ENCODE results near the gene HOXB6. TPM values are rescaled to one million over a fixed set of nuclear protein-coding genes. Genes with fewer than 3 reads are reported as not detected.
A peak's percentile ranks its signal among the peaks of the same experiment; 100 is the strongest.

Gene HOXB6
- total RNA-seq, 1 donor from 2014 or later: 0.92 TPM

GRCh38 chr17:48567209-48567608 is 37.6 kb downstream of the HOXB6 start:
- DNase-seq (ENCODE audit: low read depth, low spot score): no peak

DNA sequence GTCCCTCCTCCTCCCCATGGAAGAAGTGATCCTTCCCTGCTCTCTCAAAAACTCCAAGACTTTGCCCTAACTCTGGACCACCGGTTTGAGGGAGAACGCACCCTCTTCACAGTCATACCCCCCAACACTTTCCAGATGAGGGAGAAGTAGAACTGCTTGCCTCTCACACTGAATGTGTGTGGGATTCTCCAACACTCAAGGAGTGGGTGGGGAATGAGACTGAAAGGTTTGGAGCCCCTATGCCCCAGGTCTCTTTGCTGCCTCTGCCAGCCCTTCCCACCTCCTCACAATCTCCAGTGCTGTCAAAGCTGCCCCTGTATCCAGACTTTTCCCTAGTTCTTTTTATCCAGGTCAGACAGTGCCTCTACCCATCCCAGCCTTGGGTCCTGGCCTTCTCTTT is 38.1 kb downstream of the HOXB6 start:
- DNase-seq (ENCODE audit: low read depth, low spot score): no peak

DNA sequence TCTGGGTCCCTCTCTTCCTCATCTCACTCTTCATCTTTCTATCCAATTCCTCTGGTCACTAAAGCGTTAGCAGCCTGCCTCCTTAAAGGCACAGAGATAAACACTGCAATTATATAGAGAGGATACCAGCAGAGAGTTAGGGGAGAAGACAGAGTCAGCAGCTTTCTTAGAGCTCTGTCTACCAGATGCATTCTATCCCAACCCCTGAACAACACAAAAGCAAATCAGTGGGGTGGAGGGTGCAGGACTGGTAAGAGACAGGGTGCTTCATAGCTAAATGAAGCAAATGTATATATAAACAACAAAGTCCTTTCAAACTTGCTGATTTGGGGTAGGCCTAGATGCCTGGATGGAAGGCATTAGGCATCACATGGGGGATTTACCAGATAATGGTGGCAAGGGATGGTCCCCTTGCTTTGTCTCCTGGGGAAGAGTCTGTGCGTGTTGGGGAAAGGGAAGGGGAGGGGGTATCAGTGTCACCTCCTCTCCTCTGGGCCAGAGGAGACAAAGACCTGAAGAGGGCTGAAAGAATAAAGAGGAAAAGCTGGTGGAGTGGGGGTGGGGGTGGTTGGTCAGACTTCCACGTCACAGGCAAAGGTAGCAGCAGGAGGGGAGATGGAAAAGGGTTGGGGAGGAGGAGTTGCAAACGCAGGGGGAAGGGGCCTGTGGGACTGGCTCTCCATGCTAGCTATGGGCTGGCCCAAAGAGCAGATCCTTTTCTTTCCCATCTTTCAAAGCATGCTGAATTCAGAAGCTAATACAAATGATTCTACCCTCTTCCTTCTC is 38.7 kb downstream of the HOXB6 start:
- DNase-seq (ENCODE audit: low read depth, low spot score): no peak

DNA sequence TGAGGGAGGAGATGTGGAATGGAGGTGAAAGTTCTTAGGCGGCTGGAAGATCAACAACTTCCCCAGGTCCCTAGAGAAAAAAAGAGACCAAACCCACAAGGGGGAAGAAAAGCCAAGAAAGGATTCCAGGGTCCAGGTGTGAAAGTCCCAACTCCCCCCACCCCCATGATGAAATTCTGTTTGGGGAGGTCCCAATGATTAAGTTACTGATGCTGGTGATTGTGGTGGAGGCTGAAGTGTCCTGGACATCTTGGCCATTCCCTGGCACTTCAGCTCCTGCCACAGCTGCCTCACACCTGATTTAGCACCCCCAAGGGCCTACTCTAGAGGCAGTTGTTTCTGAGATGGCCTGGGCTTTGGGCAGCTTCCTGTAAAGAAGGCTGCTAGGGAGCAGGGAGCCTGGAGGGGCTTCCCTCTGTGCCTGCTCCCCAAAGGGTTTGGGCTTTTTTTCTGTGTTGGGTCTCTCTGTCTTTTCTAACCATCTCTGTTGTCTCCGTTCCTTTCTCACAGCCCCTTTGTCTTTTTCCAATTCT is 39.7 kb downstream of the HOXB6 start:
- DNase-seq (ENCODE audit: low read depth, low spot score): no peak

GRCh38 chr17:48564188-48565021 is 40.4 kb downstream of the HOXB6 start:
- no peak for DNase-seq (ENCODE audit: low read depth, low spot score)

- no peak for DNase-seq (ENCODE audit: low read depth, low spot score)
Measured at GRCh38 chr17:48563867-48564187, 41.0 kb downstream of the HOXB6 start.

DNA sequence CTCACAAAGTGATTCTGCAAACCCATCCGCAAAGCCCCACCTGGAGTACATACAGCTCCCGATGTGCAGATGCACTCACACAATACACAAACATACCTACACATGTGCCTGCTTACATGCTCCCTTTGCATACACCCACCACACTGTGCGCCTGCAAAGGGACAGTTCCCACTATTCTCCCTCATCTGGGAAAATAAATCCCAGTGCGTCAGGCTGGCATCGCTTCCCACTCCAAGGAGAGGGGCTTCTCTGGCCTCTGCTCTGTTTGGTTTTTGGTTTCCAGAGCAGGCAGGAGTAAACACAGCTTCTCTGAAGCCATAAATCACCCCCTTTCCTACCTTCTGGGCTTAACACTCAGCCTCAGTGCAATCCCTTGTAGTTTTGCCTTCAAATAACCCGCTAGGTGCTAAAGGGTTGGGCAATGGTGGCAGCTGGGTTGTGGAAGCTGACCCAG is 41.4 kb downstream of the HOXB6 start:
- DNase-seq (ENCODE audit: low read depth, low spot score): no peak

- DNase-seq (ENCODE audit: low read depth, low spot score): no peak
Measured at GRCh38 chr17:48562934-48563333, 41.9 kb downstream of the HOXB6 start.

GRCh38 chr17:48561884-48562810 is 42.6 kb downstream of the HOXB6 start:
- DNase-seq (ENCODE audit: low read depth, low spot score): no peak

DNA sequence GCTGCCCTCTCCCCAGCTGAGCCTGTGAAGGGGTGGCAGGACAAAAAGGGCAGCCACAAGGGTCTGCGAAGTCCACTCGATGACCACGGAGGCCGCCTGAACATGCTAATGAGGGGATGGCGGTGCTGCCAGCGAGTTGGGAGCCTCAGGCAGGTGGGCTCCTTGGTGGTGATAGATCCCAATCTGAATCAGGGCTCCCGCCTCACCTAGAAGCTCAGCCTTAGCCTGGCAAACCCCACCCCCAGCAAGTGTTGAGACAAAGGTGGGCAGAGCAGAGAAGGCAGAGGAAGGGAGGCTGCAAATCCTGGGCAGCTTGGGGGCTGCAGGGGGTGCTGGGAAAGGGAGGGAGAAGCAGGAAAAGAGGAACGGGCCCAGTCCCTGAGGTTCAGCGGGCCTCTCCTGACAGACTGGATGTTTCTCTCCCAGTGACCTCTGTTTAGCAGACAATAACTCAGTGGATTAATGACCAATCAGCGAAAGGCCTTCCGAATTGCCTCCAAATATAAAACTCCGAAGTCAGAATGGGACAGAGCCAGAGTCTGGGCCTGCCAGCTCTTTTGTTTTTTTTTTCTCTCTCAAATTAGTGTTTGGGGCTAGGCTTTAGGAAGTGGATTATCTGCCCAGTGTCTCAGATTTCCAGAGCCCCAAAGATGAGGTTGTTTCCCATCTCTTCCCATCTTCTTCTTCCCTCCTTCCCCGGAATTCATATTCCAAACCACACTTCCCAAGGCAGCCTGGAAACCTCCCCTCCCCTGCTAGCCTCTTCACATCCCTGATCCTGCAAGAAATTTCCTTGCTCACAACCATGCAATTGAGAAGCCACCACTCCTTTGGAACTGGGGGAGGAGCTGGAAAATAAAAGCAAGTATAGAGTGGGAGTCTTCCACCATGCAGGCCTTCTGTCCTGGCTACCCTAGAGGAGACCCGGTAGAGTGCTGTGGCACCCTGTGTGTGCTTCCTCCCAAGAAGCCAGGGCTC is 44.7 kb downstream of the HOXB6 start:
- DNase-seq (ENCODE audit: low read depth, low spot score): no peak

DNA sequence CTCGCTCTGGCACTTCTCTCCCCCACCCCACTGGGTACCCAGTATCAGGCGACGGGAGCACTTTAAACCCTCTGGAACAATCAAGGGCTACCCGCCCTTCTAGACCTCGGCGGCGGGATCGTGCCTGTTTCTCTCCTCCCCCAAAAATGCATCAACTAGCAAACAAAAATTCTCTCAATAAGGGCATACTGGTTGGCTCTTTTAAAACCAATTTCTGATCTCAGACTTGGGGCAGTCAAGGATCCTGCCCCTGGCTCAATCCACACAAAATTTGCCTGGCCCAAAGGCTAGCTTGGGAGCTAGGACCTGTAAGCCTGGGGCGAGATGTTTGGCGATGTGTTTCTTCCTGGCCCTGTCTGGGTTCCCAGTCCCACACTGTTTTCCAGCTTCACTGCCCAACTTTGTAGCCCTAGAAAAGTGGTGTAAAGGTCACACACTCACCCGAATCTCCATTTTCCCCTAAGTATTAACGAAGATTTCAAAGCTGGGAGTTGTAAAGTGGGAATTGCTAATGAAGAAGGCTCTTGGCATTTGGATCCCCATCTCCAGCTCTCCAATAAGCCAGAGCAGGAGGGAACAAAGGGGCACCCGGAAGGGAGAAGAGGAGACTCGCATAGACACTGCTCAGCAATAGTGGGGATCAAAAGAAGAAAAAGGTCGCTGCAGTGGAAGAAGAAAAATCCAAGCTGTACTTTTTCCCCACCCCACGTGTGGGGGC is 45.5 kb downstream of the HOXB6 start:
- DNase-seq (ENCODE audit: low read depth, low spot score): no peak

- no peak for DNase-seq (ENCODE audit: low read depth, low spot score)
Measured at GRCh38 chr17:48558831-48559121, 46.0 kb downstream of the HOXB6 start.

DNA sequence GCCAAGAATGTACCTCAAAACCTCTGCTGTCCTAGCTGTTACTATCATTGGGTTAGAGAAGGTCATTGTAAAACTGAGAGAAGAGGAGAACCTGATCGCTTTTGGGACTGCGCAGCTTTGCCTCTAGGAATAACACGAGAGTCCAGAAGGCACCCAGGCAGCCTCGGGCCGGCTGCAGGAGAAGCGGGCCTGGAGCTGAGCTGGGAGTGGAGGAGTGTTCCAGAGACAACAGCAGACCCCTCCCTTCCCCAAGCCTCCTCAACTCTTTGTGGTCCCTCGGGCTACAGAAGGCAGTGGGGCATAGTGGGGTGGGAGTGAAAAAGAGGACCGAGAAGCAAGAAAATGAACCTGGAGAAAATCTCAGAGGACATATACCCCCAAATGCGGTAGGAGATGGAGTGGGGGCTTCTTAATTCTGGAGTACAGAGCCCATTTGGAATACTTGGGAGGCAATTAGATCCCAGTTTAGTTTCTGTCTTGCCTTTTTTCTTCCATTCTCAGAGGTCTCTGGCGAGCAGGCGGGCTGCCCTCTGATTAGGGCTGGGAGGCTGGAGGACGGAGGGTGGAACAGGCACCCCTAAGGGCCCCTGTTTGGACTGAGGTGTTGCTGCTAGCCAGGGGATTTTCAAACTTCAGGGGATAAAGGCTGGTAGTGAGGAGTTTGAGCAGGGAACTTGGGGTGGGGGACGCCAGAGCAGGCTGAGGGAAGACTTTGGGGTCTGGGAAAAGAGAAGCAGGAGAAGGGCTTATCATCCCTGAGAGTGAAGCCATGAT is 46.5 kb downstream of the HOXB6 start:
- DNase-seq (ENCODE audit: low read depth, low spot score): no peak

DNA sequence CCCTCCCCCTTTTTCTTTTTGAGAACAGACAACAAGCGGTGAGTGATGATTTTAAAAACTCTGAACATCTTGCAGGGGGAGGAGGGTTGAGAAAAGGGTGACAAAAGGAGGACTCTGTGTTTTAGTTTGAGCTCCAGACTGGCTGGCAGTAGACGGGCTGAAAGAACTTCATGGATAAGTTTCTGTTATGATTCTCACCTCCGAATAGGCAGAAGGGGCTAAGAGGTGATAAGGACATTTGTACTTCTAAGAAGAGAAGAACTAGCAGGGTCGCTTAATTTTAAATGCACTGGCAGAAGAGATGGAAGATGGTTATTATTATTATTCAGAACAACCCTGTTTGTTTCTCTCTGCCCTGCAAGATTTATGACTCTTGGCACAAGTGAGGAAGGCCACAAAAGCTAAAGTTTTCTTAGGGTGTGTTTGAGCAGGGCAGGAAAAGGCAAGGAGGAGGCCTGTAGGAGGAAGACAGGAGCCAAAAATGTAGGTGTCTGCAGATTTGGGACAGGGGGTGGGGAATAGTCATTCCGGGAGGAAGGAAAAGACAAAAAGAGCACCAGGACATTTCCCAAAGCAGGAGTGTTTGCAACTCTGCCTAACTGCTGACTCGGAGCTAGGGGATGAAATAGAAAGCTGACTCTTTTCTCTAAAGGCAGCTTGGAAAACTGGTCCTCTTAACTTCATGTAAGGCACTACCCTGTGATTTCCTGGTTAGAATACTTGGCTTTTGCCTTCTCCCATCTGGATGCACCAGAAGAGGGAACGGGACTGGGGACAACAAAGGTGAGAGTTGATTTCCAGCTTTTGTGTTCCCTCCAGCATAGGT is 48.0 kb downstream of the HOXB6 start:
- DNase-seq (ENCODE audit: low read depth, low spot score): no peak

DNA sequence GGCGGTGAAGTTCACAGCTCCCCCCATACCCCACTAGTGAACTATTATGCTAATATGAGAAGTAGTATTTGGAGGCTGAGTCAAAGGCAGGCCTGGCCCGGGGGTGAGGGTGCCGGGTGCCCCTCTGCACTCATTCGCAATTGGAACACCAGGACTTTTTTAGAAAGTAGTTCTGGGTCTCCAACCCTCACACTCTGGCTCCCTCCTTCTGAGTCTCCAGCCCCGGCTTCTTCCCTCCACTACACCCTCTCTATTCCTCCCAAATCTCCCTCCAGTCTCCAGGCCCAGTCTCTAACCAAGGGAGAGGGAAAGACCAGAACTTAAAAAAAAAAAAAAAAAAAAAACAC is 48.6 kb downstream of the HOXB6 start:
- no peak for DNase-seq (ENCODE audit: low read depth, low spot score)

DNA sequence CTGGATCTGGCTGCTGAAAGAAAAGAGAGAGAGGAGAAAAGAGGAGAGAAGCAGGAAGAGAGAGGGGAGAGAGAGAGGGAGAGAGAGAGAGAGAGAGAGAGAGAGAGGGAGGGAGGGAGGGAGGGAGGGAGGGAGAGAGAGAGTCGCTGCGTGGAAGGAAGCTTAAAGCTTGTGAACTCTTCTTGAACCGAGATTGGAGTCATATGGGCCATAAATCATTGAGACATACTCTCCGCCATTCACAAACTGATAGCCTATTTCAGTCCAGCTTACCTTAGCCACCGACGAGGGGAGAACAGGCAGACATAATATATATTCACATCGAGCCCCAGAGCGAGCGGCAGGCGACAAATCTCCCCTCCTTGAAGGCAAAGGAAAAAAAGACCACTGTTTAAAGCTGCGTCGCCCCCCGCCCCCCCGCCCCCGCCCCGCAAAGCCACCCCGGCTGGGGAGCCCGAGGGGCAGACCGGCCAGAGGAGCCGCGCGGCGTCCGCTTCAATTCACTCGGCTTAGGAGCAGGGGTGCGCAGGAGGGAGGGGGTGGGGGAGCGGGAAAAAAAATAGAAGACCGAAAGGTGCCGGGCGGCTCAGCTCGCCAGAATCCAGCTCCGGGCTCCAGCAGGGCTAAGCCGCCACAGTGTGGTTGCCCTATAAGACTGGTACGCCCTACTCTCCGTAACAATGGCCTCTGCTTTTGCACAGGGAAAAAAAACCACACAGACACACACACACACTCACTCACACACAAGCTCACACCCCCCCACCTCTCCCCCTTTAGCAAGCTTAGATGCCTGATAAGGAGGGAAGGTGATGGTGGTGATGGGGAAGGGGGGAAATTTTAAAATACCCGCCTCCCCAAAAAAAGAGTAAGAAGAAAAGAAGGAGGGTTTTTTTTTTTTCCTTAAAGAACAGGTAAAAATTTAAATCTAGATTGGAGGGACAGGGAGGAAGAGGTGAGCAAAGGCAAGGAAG is 49.2 kb downstream of the HOXB6 start:
- DNase-seq (ENCODE audit: low read depth, low spot score): peak; percentile 80

Measured in pulmonary artery endothelial cell (primary cell).